HG03108 (cell line): ENCODE results near the gene PDGFC.

ENCODE experiments used
- ATAC-seq: cut with Tn5 transposase; IDR thresholded peaks from one replicate; pipeline ENCODE4 v1.9.1; 2021; ENCODE audit warnings: moderate library complexity; ENCODE audit not compliant: unreplicated experiment

PDGFC gene

GRCh38 chr4:156762851-156763250 lies 208.7 kb downstream of the PDGFC start:
- ATAC-seq: no peak

- ATAC-seq: no peak
These were observed 215.5 kb downstream of the PDGFC start for GRCh38 chr4:156756118-156756517.

GRCh38 chr4:156754832-156755570 lies 216.6 kb downstream of the PDGFC start:
- ATAC-seq: no peak

GRCh38 chr4:156751486-156751885 lies 220.1 kb downstream of the PDGFC start:
- no peak for ATAC-seq

- ATAC-seq: no peak
These were observed 221.9 kb downstream of the PDGFC start for GRCh38 chr4:156749426-156750403.

- ATAC-seq: no peak
These were observed 225.5 kb downstream of the PDGFC start for GRCh38 chr4:156746111-156746510.

- ATAC-seq: no peak
These were observed 232.8 kb downstream of the PDGFC start for GRCh38 chr4:156738766-156739165.

- no peak for ATAC-seq
These were observed 236.4 kb downstream of the PDGFC start for GRCh38 chr4:156734965-156735895.

- no peak for ATAC-seq
These were observed 238.0 kb downstream of the PDGFC start for GRCh38 chr4:156733582-156733981.

GRCh38 chr4:156732634-156733033 lies 239.0 kb downstream of the PDGFC start:
- no peak for ATAC-seq

- no peak for ATAC-seq
These were observed 242.2 kb downstream of the PDGFC start for GRCh38 chr4:156729416-156729815.

GRCh38 chr4:156725257-156725656 lies 246.3 kb downstream of the PDGFC start:
- no peak for ATAC-seq

- no peak for ATAC-seq
These were observed 247.5 kb downstream of the PDGFC start for GRCh38 chr4:156723951-156724668.

GRCh38 chr4:156718226-156718625 lies 253.4 kb downstream of the PDGFC start:
- ATAC-seq: no peak

GRCh38 chr4:156711193-156711590 lies 260.4 kb downstream of the PDGFC start:
- ATAC-seq: no peak
